Activated CD8-positive, alpha-beta T cell treated with anti-CD3 and anti-CD28 coated beads for 36 hours (primary cell): ENCODE results near the gene PRDX1. TPM values are rescaled to one million over a fixed set of nuclear protein-coding genes. Genes with fewer than 3 reads are reported as not detected.

ENCODE experiments used
- ATAC-seq: fragments of 200-7000 bp; cut with Tn5 transposase; one replicate; pipeline ENCODE4 v1.10.0; 2021; ENCODE audit warnings: mild to moderate bottlenecking, moderate library complexity
- CTCF ChIA-PET: fragments of 350-600 bp; sonication (Branson Sonifier 250); formaldehyde crosslinking; loops from one replicate; lab custom pipeline; 2021; ENCODE audit warnings: antibody characterized with exemption; lab: Charles Lee
- POLR2A ChIA-PET: fragments of 350-600 bp; sonication (Branson Sonifier 250); formaldehyde crosslinking; loops from one replicate; lab custom pipeline; 2021; ENCODE audit warnings: antibody characterized with exemption; lab: Charles Lee
- DNase-seq: peaks from one replicate; pipeline ENCODE4 v3.0.0-alpha.2; 2020
- H3K27ac Mint-ChIP-seq: one replicate; pipeline ENCODE4 v1.8.0; 2021; ENCODE audit warnings: mild to moderate bottlenecking, mixed read lengths
- H3K27me3 Mint-ChIP-seq: one replicate; pipeline ENCODE4 v1.8.0; 2021; ENCODE audit warnings: mixed read lengths
- H3K36me3 Mint-ChIP-seq: one replicate; pipeline ENCODE4 v1.8.0; 2021; ENCODE audit warnings: low read depth, mixed read lengths
- H3K4me1 Mint-ChIP-seq: one replicate; pipeline ENCODE4 v1.8.0; 2021; ENCODE audit warnings: low read depth, mixed read lengths
- H3K4me3 Mint-ChIP-seq: one replicate; pipeline ENCODE4 v1.8.0; 2021; ENCODE audit warnings: mild to moderate bottlenecking, moderate library complexity, mixed read lengths
- H3K9me3 Mint-ChIP-seq: one replicate; pipeline ENCODE4 v1.8.0; 2021; ENCODE audit warnings: mixed read lengths
- intact Hi-C: fragments of 100-400 bp; cut with micrococcal nuclease; formaldehyde crosslinking; loops from one replicate; pipeline ENCODE4 v1.10.0; 2022
- total RNA-seq, 2 experiments: library from RNA; stranded (reverse); gene quantifications; one replicate each; pipeline ENCODE4 v1.2.3, GENCODE V29; 2021
- TF ChIP-seq, protein P1 (sequence below): fragments of 200-600 bp; IDR thresholded peaks from one replicate; pipeline ENCODE4 v1.8.0; 2022; ENCODE audit warnings: antibody characterized with exemption, mild to moderate bottlenecking

The PRDX1 gene
- total RNA-seq, 2 experiments from 2014 or later, result 547 to 553 TPM

- Mint-ChIP-seq H3K36me3 (peaks cover 4% of the 10 kb centered on the region), H3K27ac (no peak overlapping the region), H3K4me3 (no peak overlapping the region), H3K9me3 (no peaks in the 10 kb centered on the region), H3K4me1 (peaks cover 28% of the 10 kb centered on the region), H3K27me3 (no peaks in the 10 kb centered on the region)
- TF ChIP-seq, protein P1, sequence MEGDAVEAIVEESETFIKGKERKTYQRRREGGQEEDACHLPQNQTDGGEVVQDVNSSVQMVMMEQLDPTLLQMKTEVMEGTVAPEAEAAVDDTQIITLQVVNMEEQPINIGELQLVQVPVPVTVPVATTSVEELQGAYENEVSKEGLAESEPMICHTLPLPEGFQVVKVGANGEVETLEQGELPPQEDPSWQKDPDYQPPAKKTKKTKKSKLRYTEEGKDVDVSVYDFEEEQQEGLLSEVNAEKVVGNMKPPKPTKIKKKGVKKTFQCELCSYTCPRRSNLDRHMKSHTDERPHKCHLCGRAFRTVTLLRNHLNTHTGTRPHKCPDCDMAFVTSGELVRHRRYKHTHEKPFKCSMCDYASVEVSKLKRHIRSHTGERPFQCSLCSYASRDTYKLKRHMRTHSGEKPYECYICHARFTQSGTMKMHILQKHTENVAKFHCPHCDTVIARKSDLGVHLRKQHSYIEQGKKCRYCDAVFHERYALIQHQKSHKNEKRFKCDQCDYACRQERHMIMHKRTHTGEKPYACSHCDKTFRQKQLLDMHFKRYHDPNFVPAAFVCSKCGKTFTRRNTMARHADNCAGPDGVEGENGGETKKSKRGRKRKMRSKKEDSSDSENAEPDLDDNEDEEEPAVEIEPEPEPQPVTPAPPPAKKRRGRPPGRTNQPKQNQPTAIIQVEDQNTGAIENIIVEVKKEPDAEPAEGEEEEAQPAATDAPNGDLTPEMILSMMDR, result no peak
- DNase-seq (no peak), ATAC-seq (no peak)
- intact Hi-C loops, result no loop called here
- ChIA-PET POLR2A (interaction anchor here (0.8 kb wide), 2 partner anchors 14 to 80 kb away, joined by 3 to 5 read pairs; partner anchors contain the start of gene NASP), CTCF (no interaction called here)
Observed at GRCh38 chr1:45503462-45504360, 18.0 kb downstream of the PRDX1 start.

- no peak overlapping the region for H3K27ac Mint-ChIP-seq
- peaks cover 29% of the 10 kb centered on the region for H3K4me1 Mint-ChIP-seq
- ChIA-PET CTCF (interaction anchor here (1.1 to 4.2 kb wide), 6 partner anchors 9 to 141 kb away, joined by 3 to 33 read pairs (median 10); partner anchors contain the start of gene TESK2), POLR2A (interaction anchor here (0.9 to 3.7 kb wide), 9 partner anchors 10 to 161 kb away, joined by 3 to 24 read pairs (median 4); partner anchors contain the start of genes MUTYH, PRDX1 and TOE1)
- no peaks in the 10 kb centered on the region for H3K9me3 Mint-ChIP-seq
- ATAC-seq (no peak), DNase-seq (no peak)
- H3K27me3 Mint-ChIP-seq, result no peaks in the 10 kb centered on the region
- intact Hi-C loops, result no loop called here
- peaks cover 8% of the 10 kb centered on the region for H3K36me3 Mint-ChIP-seq
- peak overlapping the region; percentile 98 for H3K4me3 Mint-ChIP-seq
- TF ChIP-seq, protein P1, result no peak
Observed at GRCh38 chr1:45501505-45501859, 20.2 kb downstream of the PRDX1 start.

GRCh38 chr1:45499415-45499769 lies 22.3 kb downstream of the PRDX1 start:
- H3K9me3 Mint-ChIP-seq, result no peaks in the 10 kb centered on the region
- H3K27me3 Mint-ChIP-seq, result no peaks in the 10 kb centered on the region
- intact Hi-C loops, result no loop called here
- peak; percentile 39 for DNase-seq
- H3K4me3 Mint-ChIP-seq, result peak overlapping the region; percentile 98
- peaks cover 9% of the 10 kb centered on the region for H3K36me3 Mint-ChIP-seq
- peaks cover 29% of the 10 kb centered on the region for H3K4me1 Mint-ChIP-seq
- TF ChIP-seq, protein P1, result peak; percentile 28
- ChIA-PET CTCF (interaction anchor here (0.9 to 4.2 kb wide), 10 partner anchors 13 to 485 kb away, joined by 3 to 33 read pairs (median 6); no protein-coding TSS in a partner anchor), POLR2A (interaction anchor here (1.0 to 3.7 kb wide), 8 partner anchors 12 to 777 kb away, joined by 3 to 24 read pairs (median 6); partner anchors contain the start of genes AKR1A1, HECTD3, MUTYH and PRDX1)
- peak overlapping the region; percentile 93 for H3K27ac Mint-ChIP-seq
- ATAC-seq, result no peak

- TF ChIP-seq, protein P1, result no peak
- Mint-ChIP-seq H3K36me3 (peaks cover 9% of the 10 kb centered on the region), H3K4me1 (peaks cover 28% of the 10 kb centered on the region), H3K27ac (no peak overlapping the region), H3K27me3 (no peaks in the 10 kb centered on the region), H3K9me3 (no peaks in the 10 kb centered on the region), H3K4me3 (peak overlapping the region; percentile 98)
- ChIA-PET POLR2A (interaction anchor here (0.6 to 3.7 kb wide), 9 partner anchors 13 to 512 kb away, joined by 3 to 24 read pairs (median 3); partner anchors contain the start of genes AKR1A1, EIF2B3, HECTD3 and PRDX1), CTCF (interaction anchor here (0.9 to 4.2 kb wide), 5 partner anchors 14 to 484 kb away, joined by 3 to 33 read pairs (median 6); no protein-coding TSS in a partner anchor)
- DNase-seq (no peak), ATAC-seq (no peak)
- intact Hi-C loops, result no loop called here
Observed at GRCh38 chr1:45498279-45498678, 23.4 kb downstream of the PRDX1 start.
